NOMO-1 treated with DMSO at 0.1 percent for 48 hours (cell line): ENCODE data around the gene RAI1.

Experiments
- DNase-seq: peaks from one replicate; lab custom pipeline; 2025; ENCODE audit not compliant: unreplicated experiment; lab: John Stamatoyannopoulos, UW

RAI1 gene

GRCh38 chr17:17853811-17854447 lies 172.7 kb downstream of the RAI1 start:
- DNase-seq: no peak

- DNase-seq: no peak
Observed at GRCh38 chr17:17855976-17856375, 174.7 kb downstream of the RAI1 start.

- DNase-seq: no peak
Observed at GRCh38 chr17:17856386-17856785, 175.1 kb downstream of the RAI1 start.

- no peak for DNase-seq
Observed at GRCh38 chr17:17857496-17857895, 176.2 kb downstream of the RAI1 start.

- DNase-seq: peak; percentile 41
Observed at GRCh38 chr17:17859909-17860765, 178.9 kb downstream of the RAI1 start.

- DNase-seq: no peak
Observed at GRCh38 chr17:17860766-17861107, 179.5 kb downstream of the RAI1 start.
